Chondrocyte (in vitro differentiated cells): ENCODE data around the gene LRRC10B. TPM values are rescaled to one million over a fixed set of nuclear protein-coding genes. Genes with fewer than 3 reads are reported as not detected.

Source experiments
- DNase-seq: peaks from one replicate; pipeline ENCODE4 v3.0.0; 2021; ENCODE audit warnings: mixed read lengths, low spot score
- H3K27ac Mint-ChIP-seq: one replicate; pipeline ENCODE4 v1.8.0; 2021; ENCODE audit warnings: mild to moderate bottlenecking, moderate library complexity, mixed read lengths; ENCODE audit not compliant: unreplicated experiment
- H3K27me3 Mint-ChIP-seq: 2 replicates; pipeline ENCODE4 v1.8.0; 2021; ENCODE audit warnings: low read depth, mixed read lengths
- H3K36me3 Mint-ChIP-seq: 2 replicates; pipeline ENCODE4 v1.8.0; 2021; ENCODE audit warnings: low read depth, mixed read lengths
- H3K4me1 Mint-ChIP-seq: 2 replicates; pipeline ENCODE4 v1.8.0; 2021; ENCODE audit warnings: low read depth, mild to moderate bottlenecking, mixed read lengths
- H3K4me3 Mint-ChIP-seq: one replicate; pipeline ENCODE4 v1.8.0; 2021; ENCODE audit warnings: mild to moderate bottlenecking, moderate library complexity, mixed read lengths; ENCODE audit not compliant: unreplicated experiment
- H3K9me3 Mint-ChIP-seq: 2 replicates; pipeline ENCODE4 v1.8.0; 2021; ENCODE audit warnings: low read depth, mixed read lengths
- total RNA-seq: library from RNA; stranded (reverse); gene quantifications from 3 replicates; pipeline ENCODE4 v1.2.1, GENCODE V29; 2021
- TF ChIP-seq, protein P1 (sequence below): fragments of 200-600 bp; sonication (generic); IDR thresholded peaks from 2 replicates; pipeline ENCODE4 v1.5.0; 2021; ENCODE audit warnings: antibody characterized with exemption, mild to moderate bottlenecking, moderate library complexity

The LRRC10B gene
- total RNA-seq, 1 donor from 2014 or later = 0.10 TPM

DNA sequence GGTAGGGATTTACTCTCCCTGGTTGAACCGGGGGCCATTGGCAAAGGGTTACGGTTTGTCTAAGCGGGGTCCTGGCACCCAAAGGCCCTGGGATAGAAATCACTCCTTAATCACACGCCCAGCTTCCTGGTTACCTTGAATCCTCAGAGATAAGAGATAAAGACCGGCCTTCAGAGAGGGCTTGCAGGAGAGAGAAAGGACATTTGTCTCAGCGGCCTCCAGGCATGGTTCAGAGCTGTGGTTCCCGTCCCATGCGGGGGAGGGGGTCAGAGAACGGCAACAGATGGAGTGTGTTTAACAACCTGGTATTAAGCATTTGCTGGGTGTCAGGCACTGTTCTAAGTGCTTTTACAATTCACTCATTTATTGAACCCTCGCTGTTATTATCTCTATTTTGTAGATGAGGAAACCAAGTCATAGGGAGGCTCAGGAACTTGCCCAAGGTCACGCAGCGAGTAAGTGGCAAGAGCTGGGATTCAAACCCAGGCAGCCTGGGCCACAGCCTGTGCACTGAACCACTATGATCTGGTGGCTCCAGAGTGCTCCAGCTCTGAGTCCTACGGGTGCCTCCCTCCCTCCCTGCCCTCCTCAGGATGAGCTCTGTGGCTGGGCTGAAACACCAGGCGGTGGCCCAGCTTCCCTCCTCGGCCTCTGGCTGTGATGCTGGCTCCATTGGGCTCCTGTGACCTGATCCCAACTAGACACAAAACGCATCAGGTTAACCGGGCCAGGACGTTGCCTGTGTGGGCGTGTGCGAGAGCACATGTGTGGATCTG, 18.6 kb downstream of the LRRC10B start:
- Mint-ChIP-seq H3K36me3 (peaks cover 3% of the 10 kb centered on the region), H3K9me3 (no peaks in the 10 kb centered on the region), H3K27ac (no peak overlapping the region), H3K4me1 (no peaks in the 10 kb centered on the region), H3K4me3 (no peak overlapping the region), H3K27me3 (peaks cover 56% of the 10 kb centered on the region)
- TF ChIP-seq, protein P1, sequence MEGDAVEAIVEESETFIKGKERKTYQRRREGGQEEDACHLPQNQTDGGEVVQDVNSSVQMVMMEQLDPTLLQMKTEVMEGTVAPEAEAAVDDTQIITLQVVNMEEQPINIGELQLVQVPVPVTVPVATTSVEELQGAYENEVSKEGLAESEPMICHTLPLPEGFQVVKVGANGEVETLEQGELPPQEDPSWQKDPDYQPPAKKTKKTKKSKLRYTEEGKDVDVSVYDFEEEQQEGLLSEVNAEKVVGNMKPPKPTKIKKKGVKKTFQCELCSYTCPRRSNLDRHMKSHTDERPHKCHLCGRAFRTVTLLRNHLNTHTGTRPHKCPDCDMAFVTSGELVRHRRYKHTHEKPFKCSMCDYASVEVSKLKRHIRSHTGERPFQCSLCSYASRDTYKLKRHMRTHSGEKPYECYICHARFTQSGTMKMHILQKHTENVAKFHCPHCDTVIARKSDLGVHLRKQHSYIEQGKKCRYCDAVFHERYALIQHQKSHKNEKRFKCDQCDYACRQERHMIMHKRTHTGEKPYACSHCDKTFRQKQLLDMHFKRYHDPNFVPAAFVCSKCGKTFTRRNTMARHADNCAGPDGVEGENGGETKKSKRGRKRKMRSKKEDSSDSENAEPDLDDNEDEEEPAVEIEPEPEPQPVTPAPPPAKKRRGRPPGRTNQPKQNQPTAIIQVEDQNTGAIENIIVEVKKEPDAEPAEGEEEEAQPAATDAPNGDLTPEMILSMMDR = no peak
- no peak for DNase-seq

DNA sequence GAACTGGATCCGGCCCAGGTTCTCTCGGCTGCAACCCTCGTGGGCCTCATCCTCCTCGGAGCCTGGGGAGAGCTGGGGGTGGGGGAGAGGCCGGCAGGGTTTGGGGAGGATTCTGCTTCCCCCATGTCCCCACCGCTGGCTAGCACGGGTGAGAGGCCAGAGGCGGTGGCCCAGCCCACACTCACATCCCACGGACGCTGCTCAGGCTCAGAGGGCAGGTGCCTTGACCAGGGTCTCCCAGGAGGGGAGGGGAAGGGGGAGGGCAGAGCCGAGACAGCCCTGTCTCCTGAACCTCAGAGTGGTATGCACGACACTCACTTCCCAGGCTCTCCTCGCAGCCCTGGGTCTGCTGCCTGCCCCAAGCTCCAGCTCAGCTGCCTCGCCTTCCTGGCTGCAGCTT, 19.6 kb downstream of the LRRC10B start:
- Mint-ChIP-seq H3K27ac (no peak overlapping the region), H3K36me3 (peaks cover 3% of the 10 kb centered on the region), H3K27me3 (peaks cover 49% of the 10 kb centered on the region), H3K4me3 (no peak overlapping the region), H3K9me3 (no peaks in the 10 kb centered on the region), H3K4me1 (no peaks in the 10 kb centered on the region)
- TF ChIP-seq, protein P1 = no peak
- no peak for DNase-seq

DNA sequence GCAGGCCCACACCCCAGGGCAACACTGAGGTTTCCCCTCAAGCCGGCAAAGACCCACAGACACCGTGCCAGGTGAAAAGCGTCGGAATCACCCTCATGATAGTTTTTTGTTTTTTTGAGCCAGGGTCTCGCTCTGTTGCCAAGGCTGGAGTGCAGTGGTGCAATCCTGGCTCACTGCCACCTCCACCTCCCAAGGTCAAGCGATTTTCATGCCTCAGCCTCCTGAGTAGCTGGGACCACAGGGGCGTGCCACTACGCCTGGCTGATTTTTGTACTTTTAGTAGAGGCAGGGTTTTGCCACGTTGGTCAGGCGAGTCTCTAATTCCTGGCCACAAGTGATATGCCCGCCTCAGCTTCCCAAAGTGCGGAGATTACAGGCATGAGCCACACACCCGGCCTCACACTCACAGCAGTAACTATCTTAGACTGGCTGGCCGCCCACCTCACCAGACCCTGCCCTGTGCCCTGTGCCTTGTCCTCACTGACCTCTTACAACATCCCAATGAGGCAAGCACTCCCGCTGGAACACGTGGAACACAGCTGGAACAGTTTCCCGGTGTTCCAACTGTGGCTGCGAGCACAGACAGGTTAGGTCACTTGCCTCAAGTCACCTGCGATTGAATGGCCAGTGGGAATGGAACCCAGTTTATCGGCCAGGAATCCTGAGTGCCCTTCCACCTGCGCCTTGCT, 21.1 kb downstream of the LRRC10B start:
- TF ChIP-seq, protein P1 = no peak
- Mint-ChIP-seq H3K36me3 (peaks cover 3% of the 10 kb centered on the region), H3K4me3 (no peak overlapping the region), H3K27ac (no peak overlapping the region), H3K27me3 (peaks cover 52% of the 10 kb centered on the region), H3K9me3 (no peaks in the 10 kb centered on the region), H3K4me1 (no peaks in the 10 kb centered on the region)
- DNase-seq = no peak

DNA sequence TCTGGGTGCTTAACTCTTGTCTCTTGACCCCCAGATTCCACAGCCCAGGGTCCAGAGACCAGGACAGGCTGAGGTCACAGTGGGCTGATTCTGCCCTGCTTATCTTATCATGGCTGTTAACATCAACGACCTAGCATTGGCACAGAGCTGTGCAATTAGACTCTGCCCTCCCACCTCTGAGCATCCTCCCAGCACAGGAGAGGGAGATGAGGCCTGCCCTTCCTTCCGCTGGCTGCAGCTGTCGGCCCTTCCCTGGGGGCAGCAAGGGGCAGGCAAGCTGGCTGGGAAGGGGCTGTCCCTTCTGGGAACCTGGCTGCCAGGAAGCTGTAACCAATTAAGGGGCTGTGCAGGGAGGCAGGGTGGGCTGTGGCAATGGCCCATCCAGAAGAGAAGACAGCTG, 22.5 kb downstream of the LRRC10B start:
- Mint-ChIP-seq H3K4me3 (no peak overlapping the region), H3K9me3 (no peaks in the 10 kb centered on the region), H3K36me3 (peaks cover 3% of the 10 kb centered on the region), H3K4me1 (no peaks in the 10 kb centered on the region), H3K27ac (no peak overlapping the region), H3K27me3 (peaks cover 52% of the 10 kb centered on the region)
- TF ChIP-seq, protein P1 = no peak
- no peak for DNase-seq

DNA sequence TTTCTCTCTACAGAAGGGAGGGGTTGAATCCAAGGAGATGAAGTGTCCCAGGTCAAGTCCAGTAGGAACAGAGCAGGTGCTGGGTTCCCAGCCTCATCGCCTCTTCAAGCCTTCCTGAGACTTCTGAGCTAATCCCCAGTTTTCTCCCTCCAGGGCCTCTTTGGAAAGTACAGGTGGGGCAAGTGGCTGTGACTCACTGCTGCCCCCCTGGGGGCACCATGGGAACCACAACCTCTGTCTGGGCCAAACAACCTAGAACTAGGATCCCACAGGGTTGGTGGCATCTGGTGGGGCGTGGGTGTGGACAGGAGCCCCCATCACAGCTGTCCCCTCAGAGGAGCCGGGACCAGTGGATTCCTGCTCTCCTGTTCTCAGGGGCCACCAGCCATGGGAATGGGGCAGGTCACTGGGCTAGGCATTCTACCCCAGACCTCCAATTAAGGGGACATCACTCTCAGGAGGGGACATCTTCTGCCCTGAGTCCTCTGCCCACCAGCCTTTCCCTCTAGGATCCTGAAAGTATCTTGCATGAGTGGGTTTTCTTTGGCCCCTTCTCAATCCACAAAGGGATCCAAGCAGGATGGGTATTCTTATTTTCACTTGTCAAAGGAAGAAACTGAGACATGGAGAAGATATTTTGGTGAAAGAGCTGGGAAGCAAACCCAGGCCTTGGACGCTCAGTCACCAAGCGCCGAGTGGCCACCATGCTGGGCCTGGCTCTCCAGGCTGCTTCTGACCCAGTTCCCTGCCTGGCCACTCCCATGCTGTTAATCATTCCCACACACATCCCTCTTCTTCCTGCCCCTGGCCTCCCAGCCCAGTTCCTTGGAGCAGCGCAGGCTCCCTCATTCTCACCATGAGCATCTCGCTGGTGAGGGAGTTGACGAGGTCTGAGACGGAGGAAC, 23.8 kb downstream of the LRRC10B start:
- Mint-ChIP-seq H3K4me3 (no peak overlapping the region), H3K9me3 (no peaks in the 10 kb centered on the region), H3K4me1 (no peaks in the 10 kb centered on the region), H3K36me3 (peaks cover 3% of the 10 kb centered on the region), H3K27me3 (peaks cover 48% of the 10 kb centered on the region), H3K27ac (no peak overlapping the region)
- no peak for DNase-seq
- TF ChIP-seq, protein P1 = peak; percentile 78
